ENCODE measurements around the gene RAB44.

- no peak for TF ChIP-seq PBX3 (IDR thresholded peaks at IDR 0.05)
- TF ChIP-seq CTCF (IDR thresholded peaks at IDR 0.05) = no peak
- TF ChIP-seq POLR2A (IDR thresholded peaks at IDR 0.05; ENCODE audit: low read length) = no peak
- no peak for TF ChIP-seq REST (IDR thresholded peaks at IDR 0.05)
- TF ChIP-seq FOSL2 (IDR thresholded peaks at IDR 0.05) = no peak
- no peak for TF ChIP-seq FOSL2 (CRISPR knock-in tag; IDR thresholded peaks at IDR 0.05)
- no peak for TF ChIP-seq EP300 (IDR thresholded peaks at IDR 0.05)
- no peak for TF ChIP-seq RAD21 (conservative IDR thresholded peaks at IDR 0.05 in 1 of 2, IDR thresholded peaks at IDR 0.05 in 1 of 2)
- TF ChIP-seq, protein P1, sequence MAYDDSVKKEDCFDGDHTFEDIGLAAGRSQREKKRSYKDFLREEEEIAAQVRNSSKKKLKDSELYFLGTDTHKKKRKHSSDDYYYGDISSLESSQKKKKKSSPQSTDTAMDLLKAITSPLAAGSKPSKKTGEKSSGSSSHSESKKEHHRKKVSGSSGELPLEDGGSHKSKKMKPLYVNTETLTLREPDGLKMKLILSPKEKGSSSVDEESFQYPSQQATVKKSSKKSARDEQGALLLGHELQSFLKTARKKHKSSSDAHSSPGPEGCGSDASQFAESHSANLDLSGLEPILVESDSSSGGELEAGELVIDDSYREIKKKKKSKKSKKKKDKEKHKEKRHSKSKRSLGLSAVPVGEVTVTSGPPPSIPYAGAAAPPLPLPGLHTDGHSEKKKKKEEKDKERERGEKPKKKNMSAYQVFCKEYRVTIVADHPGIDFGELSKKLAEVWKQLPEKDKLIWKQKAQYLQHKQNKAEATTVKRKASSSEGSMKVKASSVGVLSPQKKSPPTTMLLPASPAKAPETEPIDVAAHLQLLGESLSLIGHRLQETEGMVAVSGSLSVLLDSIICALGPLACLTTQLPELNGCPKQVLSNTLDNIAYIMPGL (CRISPR knock-in tag; IDR thresholded peaks at IDR 0.05; ENCODE audit: borderline replicate concordance) = no peak
These were observed 36.7 kb upstream of the RAB44 start for GRCh38 chr6:36660771-36661471.
